Measurements from ENCODE around the gene IFI6. TPM values are rescaled to one million over a fixed set of nuclear protein-coding genes. Genes with fewer than 3 reads are reported as not detected.
"Not testable (repeated sequence)": the region's sequence is repeated elsewhere in the genome, so short reads cannot be mapped to it uniquely, and the experiment has no call there.

Gene IFI6
- polyA plus RNA-seq, 3 donors = 69.9 to 276 (median 276) TPM

DNA sequence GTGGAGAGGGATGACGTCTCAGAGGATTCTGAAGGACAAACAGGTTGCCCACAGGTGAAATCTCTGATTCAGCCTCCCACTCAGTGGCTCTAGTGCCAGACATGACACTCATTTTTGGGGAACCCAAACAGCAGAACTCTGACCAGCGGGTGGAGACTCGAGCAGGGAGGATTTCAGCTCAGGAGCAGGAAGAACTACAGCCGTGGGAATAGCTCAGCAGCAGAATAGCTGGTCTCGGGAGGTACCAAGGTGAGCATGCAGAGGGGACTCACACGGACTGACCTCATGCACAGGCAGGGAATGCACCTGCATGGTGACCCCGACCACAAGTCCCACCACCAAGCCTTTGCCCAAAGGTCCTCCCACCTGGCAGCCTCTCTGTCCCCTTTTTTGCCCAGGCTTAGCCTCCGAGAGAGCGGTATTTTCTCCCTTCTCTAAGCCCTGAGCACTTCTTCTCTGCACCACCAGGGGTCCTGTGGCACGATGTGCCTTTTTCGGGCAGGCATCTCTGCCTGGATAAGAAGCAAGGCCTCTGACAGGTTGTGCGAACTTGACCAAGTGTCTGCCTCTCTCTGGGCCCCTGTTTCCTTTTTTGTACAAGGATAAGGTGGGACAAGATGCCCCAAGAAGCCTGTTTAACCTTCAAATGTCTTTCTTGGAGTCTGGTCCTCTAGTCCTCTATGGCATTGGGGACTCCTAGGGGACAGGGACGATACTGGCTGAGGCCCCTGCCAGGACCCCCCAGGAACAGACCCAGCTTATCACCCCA is 28.2 kb downstream of the IFI6 start:
- H3K4me3 Mint-ChIP-seq = no peak overlapping the region
- H2AFZ ChIP-seq (ENCODE audit: insufficient read depth, low read depth, low read length, poor library complexity, severe bottlenecking) = no peak overlapping the region
- DNase-seq = peak; percentile 62 to 74 (median 65)
- H3K27me3 ChIP-seq (ENCODE audit: control insufficient read depth in 2 of 2, insufficient read depth in 2 of 2, low read length in 2 of 2) = no peaks in the 10 kb centered on the region
- intact Hi-C loops (cut with micrococcal nuclease) = loop anchor here (5.0 kb wide), 1 partner anchor 36 kb away; no protein-coding TSS in a partner anchor
- WGBS (ENCODE audit: insufficient coverage) = 35% methylated on average over 13 of the region's 13 CpGs
- H3K4me1 ChIP-seq (ENCODE audit: control insufficient read depth in 1 of 2, insufficient read depth in 2 of 2, low read length in 2 of 2) = peaks cover 22 to 32% of the 10 kb centered on the region in 2 donors
- TF ChIP-seq, protein P1, sequence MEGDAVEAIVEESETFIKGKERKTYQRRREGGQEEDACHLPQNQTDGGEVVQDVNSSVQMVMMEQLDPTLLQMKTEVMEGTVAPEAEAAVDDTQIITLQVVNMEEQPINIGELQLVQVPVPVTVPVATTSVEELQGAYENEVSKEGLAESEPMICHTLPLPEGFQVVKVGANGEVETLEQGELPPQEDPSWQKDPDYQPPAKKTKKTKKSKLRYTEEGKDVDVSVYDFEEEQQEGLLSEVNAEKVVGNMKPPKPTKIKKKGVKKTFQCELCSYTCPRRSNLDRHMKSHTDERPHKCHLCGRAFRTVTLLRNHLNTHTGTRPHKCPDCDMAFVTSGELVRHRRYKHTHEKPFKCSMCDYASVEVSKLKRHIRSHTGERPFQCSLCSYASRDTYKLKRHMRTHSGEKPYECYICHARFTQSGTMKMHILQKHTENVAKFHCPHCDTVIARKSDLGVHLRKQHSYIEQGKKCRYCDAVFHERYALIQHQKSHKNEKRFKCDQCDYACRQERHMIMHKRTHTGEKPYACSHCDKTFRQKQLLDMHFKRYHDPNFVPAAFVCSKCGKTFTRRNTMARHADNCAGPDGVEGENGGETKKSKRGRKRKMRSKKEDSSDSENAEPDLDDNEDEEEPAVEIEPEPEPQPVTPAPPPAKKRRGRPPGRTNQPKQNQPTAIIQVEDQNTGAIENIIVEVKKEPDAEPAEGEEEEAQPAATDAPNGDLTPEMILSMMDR (IDR thresholded peaks at IDR 0.05) = peak; percentile 74
- H3K9ac ChIP-seq (ENCODE audit: insufficient read depth, low read length, poor library complexity, severe bottlenecking) = no peak overlapping the region
- no peaks in the 10 kb centered on the region for H4K20me1 ChIP-seq (ENCODE audit: insufficient read depth, low read length)
- H3K79me2 ChIP-seq (ENCODE audit: insufficient read depth, low read length) = no peaks in the 10 kb centered on the region
- peak overlapping the region in 4 of 7 donors; percentile 66 to 82 (median 71) for H3K27ac Mint-ChIP-seq
- H3K4me1 Mint-ChIP-seq = peaks cover 32% of the 10 kb centered on the region
- H3K36me3 Mint-ChIP-seq = no peaks in the 10 kb centered on the region
- peaks cover 0 to 3% (median 2%) of the 10 kb centered on the region in 3 donors for H3K27me3 Mint-ChIP-seq (ENCODE audit: low read depth in 3 of 3)
- no peak overlapping the region for H3K4me3 ChIP-seq (replicated peaks in 1 of 3; ENCODE audit: low read depth in 2 of 3, low read length in 3 of 3)
- H3K27ac ChIP-seq (ENCODE audit: low read depth in 1 of 2, low read length in 2 of 2) = no peak overlapping the region
- no peaks in the 10 kb centered on the region for H3K9me3 ChIP-seq (replicated peaks in 1 of 2; ENCODE audit: control insufficient read depth in 1 of 2, insufficient read depth in 1 of 2, low read length in 2 of 2)
- H3K36me3 ChIP-seq (replicated peaks in 1 of 2; ENCODE audit: control insufficient read depth in 1 of 2, insufficient read depth in 2 of 2, low read length in 2 of 2) = no peaks in the 10 kb centered on the region
- no peaks in the 10 kb centered on the region for H3K9me3 Mint-ChIP-seq
- no peak overlapping the region for H3K4me2 ChIP-seq (replicated peaks; ENCODE audit: extremely low read depth, low read length, poor library complexity, severe bottlenecking)

DNA sequence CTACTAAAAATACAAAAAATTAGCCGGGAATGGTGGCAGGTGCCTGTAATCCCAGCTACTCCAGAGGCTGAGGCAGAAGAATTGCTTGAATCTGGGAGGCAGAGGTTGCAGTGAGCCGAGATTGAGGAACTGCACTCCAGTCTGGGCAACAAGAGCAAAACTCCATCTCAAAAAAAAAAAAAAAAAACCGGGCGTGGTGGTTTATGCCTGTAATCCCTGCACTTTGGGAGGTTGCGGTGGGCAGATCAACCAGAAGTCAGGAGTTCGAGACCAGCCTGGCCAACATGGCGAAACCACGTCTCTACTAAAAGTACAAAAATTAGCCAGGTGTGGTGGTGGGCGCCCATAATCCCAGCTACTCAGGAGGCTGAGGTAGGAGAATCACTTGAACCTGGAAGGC is 31.5 kb downstream of the IFI6 start:
- not testable (repeated sequence) for H3K36me3 Mint-ChIP-seq; H4K20me1 ChIP-seq (ENCODE audit: insufficient read depth, low read length); H3K4me2 ChIP-seq (replicated peaks; ENCODE audit: extremely low read depth, low read length, poor library complexity, severe bottlenecking); H3K9ac ChIP-seq (ENCODE audit: insufficient read depth, low read length, poor library complexity, severe bottlenecking); H2AFZ ChIP-seq (ENCODE audit: insufficient read depth, low read depth, low read length, poor library complexity, severe bottlenecking); H3K27me3 Mint-ChIP-seq (ENCODE audit: low read depth in 3 of 3); H3K4me3 Mint-ChIP-seq; H3K79me2 ChIP-seq (ENCODE audit: insufficient read depth, low read length); H3K9me3 Mint-ChIP-seq; H3K36me3 ChIP-seq (replicated peaks in 1 of 2; ENCODE audit: control insufficient read depth in 1 of 2, insufficient read depth in 2 of 2, low read length in 2 of 2); H3K4me3 ChIP-seq (replicated peaks in 1 of 3; ENCODE audit: low read depth in 2 of 3, low read length in 3 of 3); H3K27me3 ChIP-seq (ENCODE audit: control insufficient read depth in 2 of 2, insufficient read depth in 2 of 2, low read length in 2 of 2); H3K9me3 ChIP-seq (replicated peaks in 1 of 2; ENCODE audit: control insufficient read depth in 1 of 2, insufficient read depth in 1 of 2, low read length in 2 of 2)
- peaks cover 51% of the 10 kb centered on the region for H3K4me1 Mint-ChIP-seq
- peak overlapping the region in 6 of 7 donors; percentile 60 to 85 (median 70) for H3K27ac Mint-ChIP-seq
- no CpG with 5 or more reads among the region's 9 CpGs for WGBS (ENCODE audit: insufficient coverage)
- Histone ChIP-seq H3K4me1 (ENCODE audit: control insufficient read depth in 1 of 2, insufficient read depth in 2 of 2, low read length in 2 of 2) (peaks cover 50 to 55% of the 10 kb centered on the region in 2 donors), H3K27ac (ENCODE audit: low read depth in 1 of 2, low read length in 2 of 2) (peak overlapping the region in 1 of 2 donors; percentile 20)
- intact Hi-C loops (cut with micrococcal nuclease) = loop anchor here (2.0 to 5.0 kb wide), 2 partner anchors 14 to 33 kb away; no protein-coding TSS in a partner anchor
- peak in 1 of 3 donors; percentile 42 for DNase-seq

Data from CD14-positive monocyte (primary cell).